ENCODE results near the gene COX4I1.
"Not testable (repeated sequence)": the region's sequence is repeated elsewhere in the genome, so short reads cannot be mapped to it uniquely, and the experiment has no call there.

The COX4I1 gene

GRCh38 chr16:85835956-85836705, 36.6 kb downstream of the COX4I1 start:
- TF ChIP-seq CTCF (conservative IDR thresholded peaks at IDR 0.05; ENCODE audit: low read length): no peak
- no peak overlapping the region for H3K4me3 ChIP-seq (ENCODE audit: low read length)
- no peak for DNase-seq (ENCODE audit: low read depth)

- DNase-seq (ENCODE audit: low read depth): no peak
- no peak overlapping the region for H3K4me3 ChIP-seq (ENCODE audit: low read length)
- TF ChIP-seq CTCF (conservative IDR thresholded peaks at IDR 0.05; ENCODE audit: low read length): no peak
Measured at GRCh38 chr16:85836706-85837582, 37.4 kb downstream of the COX4I1 start.

GRCh38 chr16:85837654-85838053, 38.2 kb downstream of the COX4I1 start:
- H3K4me3 ChIP-seq (ENCODE audit: low read length); DNase-seq (ENCODE audit: low read depth): not testable (repeated sequence)

- no peak overlapping the region for H3K4me3 ChIP-seq (ENCODE audit: low read length)
- no peak for DNase-seq (ENCODE audit: low read depth)
- no peak for TF ChIP-seq CTCF (conservative IDR thresholded peaks at IDR 0.05; ENCODE audit: low read length)
Measured at GRCh38 chr16:85838381-85838780, 38.9 kb downstream of the COX4I1 start.

GRCh38 chr16:85838876-85839585, 39.5 kb downstream of the COX4I1 start:
- no peak overlapping the region for H3K4me3 ChIP-seq (ENCODE audit: low read length)
- no peak for TF ChIP-seq CTCF (conservative IDR thresholded peaks at IDR 0.05; ENCODE audit: low read length)
- no peak for DNase-seq (ENCODE audit: low read depth)

GRCh38 chr16:85839681-85840240, 40.3 kb downstream of the COX4I1 start:
- TF ChIP-seq CTCF (conservative IDR thresholded peaks at IDR 0.05; ENCODE audit: low read length): no peak
- no peak overlapping the region for H3K4me3 ChIP-seq (ENCODE audit: low read length)
- no peak for DNase-seq (ENCODE audit: low read depth)

- H3K4me3 ChIP-seq (ENCODE audit: low read length): no peak overlapping the region
- no peak for TF ChIP-seq CTCF (conservative IDR thresholded peaks at IDR 0.05; ENCODE audit: low read length)
- DNase-seq (ENCODE audit: low read depth): no peak
Measured at GRCh38 chr16:85840395-85840794, 40.9 kb downstream of the COX4I1 start.

All from AG10803 (cell line).